RWPE2 (cell line): ENCODE measurements around the gene USP7.

Experiments used
- ATAC-seq: fragments of 200-7000 bp; cut with Tn5 transposase; 3 replicates; pipeline ENCODE4 v1.9.1; 2021; ENCODE audit warnings: low read depth
- DNase-seq: peaks from one replicate; pipeline ENCODE4 v3.0.0-alpha.2; 2020; ENCODE audit warnings: low spot score
- H3K27ac ChIP-seq: fragments of 450-650 bp; 2 replicates; pipeline ENCODE4 v1.5.1; 2017; ENCODE audit warnings: mild to moderate bottlenecking; ENCODE audit not compliant: poor library complexity, severe bottlenecking
- H3K27me3 ChIP-seq: fragments of 250-450 bp; sonication (Bioruptor Pico); 2 replicates; pipeline ENCODE4 v1.5.1; 2021; ENCODE audit warnings: mild to moderate bottlenecking, moderate library complexity; ENCODE audit not compliant: insufficient read depth, poor library complexity, severe bottlenecking
- H3K36me3 ChIP-seq: fragments of 250-450 bp; sonication (Bioruptor Pico); 2 replicates; pipeline ENCODE4 v1.5.1; 2020; ENCODE audit warnings: low read depth, mild to moderate bottlenecking, moderate library complexity
- H3K4me1 ChIP-seq: fragments of 250-450 bp; sonication (Bioruptor Pico); 2 replicates; pipeline ENCODE4 v1.5.1; 2021; ENCODE audit warnings: mild to moderate bottlenecking, moderate library complexity; ENCODE audit not compliant: insufficient read depth, poor library complexity, severe bottlenecking
- H3K4me3 ChIP-seq: fragments of 250-450 bp; sonication (Bioruptor Pico); 2 replicates; pipeline ENCODE4 v1.5.1; 2021; ENCODE audit warnings: mild to moderate bottlenecking, moderate library complexity; ENCODE audit not compliant: severe bottlenecking
- H3K9me3 ChIP-seq: fragments of 250-450 bp; sonication (Bioruptor Pico); 2 replicates; pipeline ENCODE4 v1.5.1; 2021; ENCODE audit warnings: mild to moderate bottlenecking, moderate library complexity; ENCODE audit not compliant: severe bottlenecking
- CTCF ChIP-seq: fragments of 450-650 bp; IDR thresholded peaks from one replicate; pipeline ENCODE4 v1.5.1; 2017; ENCODE audit warnings: mild to moderate bottlenecking, moderate library complexity; ENCODE audit not compliant: poor library complexity, severe bottlenecking

USP7 gene

GRCh38 chr16:8861563-8862308 is 102.0 kb downstream of the USP7 start:
- no peaks in the 10 kb centered on the region for H3K27me3 ChIP-seq
- no peak for ATAC-seq
- peaks cover 21% of the 10 kb centered on the region for H3K4me1 ChIP-seq
- DNase-seq = no peak
- H3K4me3 ChIP-seq = no peak overlapping the region
- no peak overlapping the region for H3K27ac ChIP-seq
- TF ChIP-seq CTCF = no peak
- H3K36me3 ChIP-seq = peaks cover 58% of the 10 kb centered on the region
- no peaks in the 10 kb centered on the region for H3K9me3 ChIP-seq

- DNase-seq = no peak
- ATAC-seq = no peak
- H3K27ac ChIP-seq = peak overlapping the region; percentile 16
- no peaks in the 10 kb centered on the region for H3K9me3 ChIP-seq
- H3K36me3 ChIP-seq = peaks cover 63% of the 10 kb centered on the region
- TF ChIP-seq CTCF = no peak
- H3K27me3 ChIP-seq = no peaks in the 10 kb centered on the region
- H3K4me3 ChIP-seq = no peak overlapping the region
- peaks cover 13% of the 10 kb centered on the region for H3K4me1 ChIP-seq
Observed at GRCh38 chr16:8859913-8860881, 103.5 kb downstream of the USP7 start.

- ATAC-seq (no peak), DNase-seq (peak; percentile 52)
Observed at GRCh38 chr16:8858994-8859912, 104.5 kb downstream of the USP7 start.

GRCh38 chr16:8855972-8856371 is 107.7 kb downstream of the USP7 start:
- H3K27ac ChIP-seq = no peak overlapping the region
- peaks cover 80% of the 10 kb centered on the region for H3K36me3 ChIP-seq
- no peak for DNase-seq
- H3K4me3 ChIP-seq = no peak overlapping the region
- H3K27me3 ChIP-seq = no peaks in the 10 kb centered on the region
- no peaks in the 10 kb centered on the region for H3K9me3 ChIP-seq
- ATAC-seq = no peak
- TF ChIP-seq CTCF = no peak
- H3K4me1 ChIP-seq = peaks cover 14% of the 10 kb centered on the region

More at GRCh38 chr16:8858994-8859912, 104.5 kb downstream of the USP7 start:
- TF ChIP-seq CTCF = no peak
- Histone ChIP-seq H3K9me3 (no peaks in the 10 kb centered on the region), H3K4me1 (peaks cover 8% of the 10 kb centered on the region), H3K4me3 (no peak overlapping the region), H3K36me3 (peaks cover 64% of the 10 kb centered on the region), H3K27me3 (no peaks in the 10 kb centered on the region), H3K27ac (peak overlapping the region; percentile 16)
